ENCODE data around the gene THADA.

THADA gene

GRCh38 chr2:43415592-43415991 is 180.2 kb downstream of the THADA start:
- Histone ChIP-seq H2AFZ (ENCODE audit: low read length) (no peak overlapping the region), H3F3A (ENCODE audit: insufficient read depth, low read length) (no peaks in the 10 kb centered on the region), H3K79me2 (ENCODE audit: insufficient read depth, low read length) (no peaks in the 10 kb centered on the region), H3K9me2 (ENCODE audit: low read depth, low read length) (no peaks in the 10 kb centered on the region), H3K9me3 (ENCODE audit: low read length) (no peaks in the 10 kb centered on the region), H3K27me3 (ENCODE audit: insufficient read depth, low read length) (no peaks in the 10 kb centered on the region), H3K36me3 (ENCODE audit: insufficient read depth, low read length) (no peaks in the 10 kb centered on the region), H3K4me3 (ENCODE audit: low read depth, low read length, poor library complexity, severe bottlenecking) (no peak overlapping the region), H4K20me1 (ENCODE audit: insufficient read depth, low read length) (no peaks in the 10 kb centered on the region), H3K4me2 (ENCODE audit: low read length) (no peak overlapping the region), H3K9ac (ENCODE audit: low read length) (no peak overlapping the region), H3K27ac (ENCODE audit: low read depth, low read length, poor library complexity, severe bottlenecking) (no peak overlapping the region), H3K4me1 (ENCODE audit: insufficient read depth, low read length, severe bottlenecking) (peaks cover 17% of the 10 kb centered on the region)
- TF ChIP-seq CTCF (IDR thresholded peaks at IDR 0.05; ENCODE audit: low read length) (no peak), EZH2 (IDR thresholded peaks at IDR 0.05; ENCODE audit: borderline replicate concordance, low read length) (no peak)

GRCh38 chr2:43414586-43415135 is 181.2 kb downstream of the THADA start:
- H3K4me1 ChIP-seq (ENCODE audit: insufficient read depth, low read length, severe bottlenecking) = peaks cover 17% of the 10 kb centered on the region
- H3K79me2 ChIP-seq (ENCODE audit: insufficient read depth, low read length) = no peaks in the 10 kb centered on the region
- TF ChIP-seq CTCF (IDR thresholded peaks at IDR 0.05; ENCODE audit: low read length) (no peak), EZH2 (IDR thresholded peaks at IDR 0.05; ENCODE audit: borderline replicate concordance, low read length) (no peak)

GRCh38 chr2:43414033-43414432 is 181.8 kb downstream of the THADA start:
- Histone ChIP-seq H3K9me2 (ENCODE audit: low read depth, low read length) (no peaks in the 10 kb centered on the region), H3K9ac (ENCODE audit: low read length) (no peak overlapping the region), H3K4me3 (ENCODE audit: low read depth, low read length, poor library complexity, severe bottlenecking) (no peak overlapping the region), H3F3A (ENCODE audit: insufficient read depth, low read length) (no peaks in the 10 kb centered on the region), H3K27me3 (ENCODE audit: insufficient read depth, low read length) (no peaks in the 10 kb centered on the region), H3K4me2 (ENCODE audit: low read length) (no peak overlapping the region), H3K79me2 (ENCODE audit: insufficient read depth, low read length) (no peaks in the 10 kb centered on the region), H3K27ac (ENCODE audit: low read depth, low read length, poor library complexity, severe bottlenecking) (no peak overlapping the region), H3K36me3 (ENCODE audit: insufficient read depth, low read length) (no peaks in the 10 kb centered on the region), H2AFZ (ENCODE audit: low read length) (no peak overlapping the region), H4K20me1 (ENCODE audit: insufficient read depth, low read length) (no peaks in the 10 kb centered on the region), H3K9me3 (ENCODE audit: low read length) (no peaks in the 10 kb centered on the region), H3K4me1 (ENCODE audit: insufficient read depth, low read length, severe bottlenecking) (peaks cover 16% of the 10 kb centered on the region)
- no peak for TF ChIP-seq EZH2 (IDR thresholded peaks at IDR 0.05; ENCODE audit: borderline replicate concordance, low read length)
- no peak for TF ChIP-seq CTCF (IDR thresholded peaks at IDR 0.05; ENCODE audit: low read length)

More at GRCh38 chr2:43414586-43415135, 181.2 kb downstream of the THADA start:
- no peak overlapping the region for H3K27ac ChIP-seq (ENCODE audit: low read depth, low read length, poor library complexity, severe bottlenecking)
- H2AFZ ChIP-seq (ENCODE audit: low read length) = no peak overlapping the region
- no peaks in the 10 kb centered on the region for H3K9me2 ChIP-seq (ENCODE audit: low read depth, low read length)
- no peak overlapping the region for H3K4me3 ChIP-seq (ENCODE audit: low read depth, low read length, poor library complexity, severe bottlenecking)
- no peaks in the 10 kb centered on the region for H3K9me3 ChIP-seq (ENCODE audit: low read length)
- no peak overlapping the region for H3K4me2 ChIP-seq (ENCODE audit: low read length)
- H3K36me3 ChIP-seq (ENCODE audit: insufficient read depth, low read length) = no peaks in the 10 kb centered on the region
- no peaks in the 10 kb centered on the region for H3F3A ChIP-seq (ENCODE audit: insufficient read depth, low read length)
- no peak overlapping the region for H3K9ac ChIP-seq (ENCODE audit: low read length)
- no peaks in the 10 kb centered on the region for H3K27me3 ChIP-seq (ENCODE audit: insufficient read depth, low read length)
- H4K20me1 ChIP-seq (ENCODE audit: insufficient read depth, low read length) = no peaks in the 10 kb centered on the region
